ENCODE measurements around the gene SEL1L2.

GRCh38 chr20:13898012-13898612 is 92.3 kb downstream of the SEL1L2 start:
- TF ChIP-seq, protein P1, sequence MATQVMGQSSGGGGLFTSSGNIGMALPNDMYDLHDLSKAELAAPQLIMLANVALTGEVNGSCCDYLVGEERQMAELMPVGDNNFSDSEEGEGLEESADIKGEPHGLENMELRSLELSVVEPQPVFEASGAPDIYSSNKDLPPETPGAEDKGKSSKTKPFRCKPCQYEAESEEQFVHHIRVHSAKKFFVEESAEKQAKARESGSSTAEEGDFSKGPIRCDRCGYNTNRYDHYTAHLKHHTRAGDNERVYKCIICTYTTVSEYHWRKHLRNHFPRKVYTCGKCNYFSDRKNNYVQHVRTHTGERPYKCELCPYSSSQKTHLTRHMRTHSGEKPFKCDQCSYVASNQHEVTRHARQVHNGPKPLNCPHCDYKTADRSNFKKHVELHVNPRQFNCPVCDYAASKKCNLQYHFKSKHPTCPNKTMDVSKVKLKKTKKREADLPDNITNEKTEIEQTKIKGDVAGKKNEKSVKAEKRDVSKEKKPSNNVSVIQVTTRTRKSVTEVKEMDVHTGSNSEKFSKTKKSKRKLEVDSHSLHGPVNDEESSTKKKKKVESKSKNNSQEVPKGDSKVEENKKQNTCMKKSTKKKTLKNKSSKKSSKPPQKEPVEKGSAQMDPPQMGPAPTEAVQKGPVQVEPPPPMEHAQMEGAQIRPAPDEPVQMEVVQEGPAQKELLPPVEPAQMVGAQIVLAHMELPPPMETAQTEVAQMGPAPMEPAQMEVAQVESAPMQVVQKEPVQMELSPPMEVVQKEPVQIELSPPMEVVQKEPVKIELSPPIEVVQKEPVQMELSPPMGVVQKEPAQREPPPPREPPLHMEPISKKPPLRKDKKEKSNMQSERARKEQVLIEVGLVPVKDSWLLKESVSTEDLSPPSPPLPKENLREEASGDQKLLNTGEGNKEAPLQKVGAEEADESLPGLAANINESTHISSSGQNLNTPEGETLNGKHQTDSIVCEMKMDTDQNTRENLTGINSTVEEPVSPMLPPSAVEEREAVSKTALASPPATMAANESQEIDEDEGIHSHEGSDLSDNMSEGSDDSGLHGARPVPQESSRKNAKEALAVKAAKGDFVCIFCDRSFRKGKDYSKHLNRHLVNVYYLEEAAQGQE (IDR thresholded peaks at IDR 0.05) = no peak
- no peak for TF ChIP-seq MAFK (IDR thresholded peaks at IDR 0.05; ENCODE audit: partially characterized antibody)
- no peak for TF ChIP-seq CHD2 (IDR thresholded peaks at IDR 0.05; ENCODE audit: low read length, partially characterized antibody)
- TF ChIP-seq PHF8 (IDR thresholded peaks at IDR 0.05; ENCODE audit: borderline replicate concordance, low read depth) = no peak
- TF ChIP-seq RFX5 (IDR thresholded peaks at IDR 0.05) = no peak
- no peak for TF ChIP-seq POLR2AphosphoS2 (conservative IDR thresholded peaks at IDR 0.05; ENCODE audit: low read length)
- TF ChIP-seq, protein P2, sequence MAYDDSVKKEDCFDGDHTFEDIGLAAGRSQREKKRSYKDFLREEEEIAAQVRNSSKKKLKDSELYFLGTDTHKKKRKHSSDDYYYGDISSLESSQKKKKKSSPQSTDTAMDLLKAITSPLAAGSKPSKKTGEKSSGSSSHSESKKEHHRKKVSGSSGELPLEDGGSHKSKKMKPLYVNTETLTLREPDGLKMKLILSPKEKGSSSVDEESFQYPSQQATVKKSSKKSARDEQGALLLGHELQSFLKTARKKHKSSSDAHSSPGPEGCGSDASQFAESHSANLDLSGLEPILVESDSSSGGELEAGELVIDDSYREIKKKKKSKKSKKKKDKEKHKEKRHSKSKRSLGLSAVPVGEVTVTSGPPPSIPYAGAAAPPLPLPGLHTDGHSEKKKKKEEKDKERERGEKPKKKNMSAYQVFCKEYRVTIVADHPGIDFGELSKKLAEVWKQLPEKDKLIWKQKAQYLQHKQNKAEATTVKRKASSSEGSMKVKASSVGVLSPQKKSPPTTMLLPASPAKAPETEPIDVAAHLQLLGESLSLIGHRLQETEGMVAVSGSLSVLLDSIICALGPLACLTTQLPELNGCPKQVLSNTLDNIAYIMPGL (CRISPR knock-in tag; IDR thresholded peaks at IDR 0.05; ENCODE audit: borderline replicate concordance) = no peak
- TF ChIP-seq, protein P3, sequence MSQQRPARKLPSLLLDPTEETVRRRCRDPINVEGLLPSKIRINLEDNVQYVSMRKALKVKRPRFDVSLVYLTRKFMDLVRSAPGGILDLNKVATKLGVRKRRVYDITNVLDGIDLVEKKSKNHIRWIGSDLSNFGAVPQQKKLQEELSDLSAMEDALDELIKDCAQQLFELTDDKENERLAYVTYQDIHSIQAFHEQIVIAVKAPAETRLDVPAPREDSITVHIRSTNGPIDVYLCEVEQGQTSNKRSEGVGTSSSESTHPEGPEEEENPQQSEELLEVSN (IDR thresholded peaks at IDR 0.05; ENCODE audit: borderline replicate concordance, low read depth) = no peak
- no peak for TF ChIP-seq JUN (IDR thresholded peaks at IDR 0.05)
